Lung (tissue), 12 donors: Measurements from ENCODE around the gene PITX2. TPM values are rescaled to one million over a fixed set of nuclear protein-coding genes. Genes with fewer than 3 reads are reported as not detected.
A peak's percentile ranks its signal among the peaks of the same experiment; 100 is the strongest.

Experiments
- ATAC-seq: fragments of 200-7000 bp; cut with Tn5 transposase; one replicate; pipeline ENCODE4 v1.9.1; 2020; ENCODE audit warnings: moderate number of reproducible peaks; ENCODE audit not compliant: insufficient read depth, low FRiP score
- DNase-seq, 3 donors: peaks; one replicate each; pipeline ENCODE4 v3.0.0-alpha.2; 2013 to 2017
- H3K27ac ChIP-seq, 2 donors: one replicate each; pipeline ENCODE4 v1.5.1; 2013; ENCODE audit warnings: mild to moderate bottlenecking in 2 of 2, moderate library complexity in 2 of 2, control low read depth in 1 of 2, inconsistent platforms in 1 of 2, low read depth in 1 of 2, low read length in 1 of 2
- H3K27me3 ChIP-seq, 3 donors: one replicate each; pipeline ENCODE4 v1.5.1; 2013; ENCODE audit warnings: low read length in 2 of 3; ENCODE audit not compliant: control insufficient read depth in 3 of 3, insufficient read depth in 3 of 3
- H3K36me3 ChIP-seq, 4 donors: one replicate each; pipeline ENCODE4 v1.5.1; 2013; ENCODE audit warnings: low read length in 4 of 4, mild to moderate bottlenecking in 1 of 4, moderate library complexity in 1 of 4; ENCODE audit not compliant: control insufficient read depth in 4 of 4, insufficient read depth in 4 of 4
- H3K4me1 ChIP-seq, 5 donors: one replicate each; pipeline ENCODE4 v1.5.1; 2013; ENCODE audit warnings: low read length in 5 of 5, mild to moderate bottlenecking in 2 of 5, moderate library complexity in 1 of 5; ENCODE audit not compliant: control insufficient read depth in 5 of 5, insufficient read depth in 5 of 5
- H3K4me3 ChIP-seq: one replicate; pipeline ENCODE4 v1.5.1; 2013; ENCODE audit warnings: mild to moderate bottlenecking, control low read depth, moderate library complexity
- H3K9ac ChIP-seq, 2 donors: one replicate each; pipeline ENCODE4 v1.5.1; 2013; ENCODE audit warnings: low read length in 2 of 2, control low read depth in 1 of 2; ENCODE audit not compliant: insufficient read depth in 1 of 2
- H3K9me3 ChIP-seq, 4 donors: one replicate each; pipeline ENCODE4 v1.5.1; 2013; ENCODE audit warnings: low read length in 3 of 4, mild to moderate bottlenecking in 1 of 4, moderate library complexity in 1 of 4; ENCODE audit not compliant: control insufficient read depth in 4 of 4, insufficient read depth in 3 of 4
- CTCF ChIP-seq: IDR thresholded peaks from 2 replicates; pipeline ENCODE4 v1.5.1; 2012; ENCODE audit warnings: mild to moderate bottlenecking; ENCODE audit errors: control extremely low read depth, extremely low read depth
- WGBS, 2 donors: extraction: QIAGEN DNeasy Blood & Tissue Kit; methylation state at CpG; one replicate each; pipeline ENCODE4 v1.1.7; 2013; 5-methylcytosine and 5-hydroxymethylcytosine counted together
- polyA plus RNA-seq, 2 donors: library from polyadenylated mRNA; stranded (reverse); fragments of 200-250 nt; gene quantifications; one replicate each; pipeline ENCODE4 v1.2.1, GENCODE V29; 2013
- total RNA-seq, 2 donors: library from RNA; depleted of rRNA in 1 of 2; stranded (reverse); fragments of >200 nt in 1 of 2; gene quantifications; one replicate each; pipeline ENCODE4 v1.2.1, GENCODE V29; 2014 to 2021
- donor health status: control.
- donor health status: control.
- donor health status: Bipolar disorder and iron deficiency.
- donor health status: healthy.
- donor health status: DM: yes; HTN: yes; CAD: no.

The PITX2 gene
- total and polyA plus RNA-seq, 4 donors: not detected

- WGBS, 2 donors: 8 to 12% methylated on average over 9 of the region's 9 CpGs
- DNase-seq: no peak
- H3K4me3 ChIP-seq: no peak overlapping the region
- no peak for ATAC-seq
- H3K9me3 ChIP-seq: peaks cover 0 to 25% (median 0%) of the 10 kb centered on the region in 4 donors
- H3K9ac ChIP-seq: no peak overlapping the region
- no peak for TF ChIP-seq CTCF
- H3K4me1 ChIP-seq: peaks cover 0 to 23% (median 0%) of the 10 kb centered on the region in 5 donors
- H3K27ac ChIP-seq: no peak overlapping the region
- peaks cover 9 to 99% (median 97%) of the 10 kb centered on the region in 3 donors for H3K27me3 ChIP-seq
- H3K36me3 ChIP-seq: no peaks in the 10 kb centered on the region
Observed at GRCh38 chr4:110625576-110626257, 2.8 kb upstream of the PITX2 start.

GRCh38 chr4:110624904-110625494, 2.1 kb upstream of the PITX2 start:
- H3K9ac ChIP-seq: no peak overlapping the region
- H3K9me3 ChIP-seq: peaks cover 0 to 26% (median 0%) of the 10 kb centered on the region in 4 donors
- no peaks in the 10 kb centered on the region for H3K36me3 ChIP-seq
- WGBS, 2 donors: 13 to 15% methylated on average over 6 of the region's 6 CpGs
- H3K4me1 ChIP-seq: peaks cover 0 to 23% (median 0%) of the 10 kb centered on the region in 5 donors
- ATAC-seq (no peak), DNase-seq (no peak)
- H3K4me3 ChIP-seq: no peak overlapping the region
- no peak overlapping the region for H3K27ac ChIP-seq
- TF ChIP-seq CTCF: no peak
- peaks cover 9 to 99% (median 97%) of the 10 kb centered on the region in 3 donors for H3K27me3 ChIP-seq

GRCh38 chr4:110624398-110624780, 1.5 kb upstream of the PITX2 start:
- DNase-seq: peak in 1 of 3 donors; percentile 19
- ATAC-seq: no peak
- 9 to 11% methylated on average over 3 of the region's 3 CpGs for WGBS, 2 donors
- H3K27ac ChIP-seq: no peak overlapping the region
- H3K9ac ChIP-seq: no peak overlapping the region
- no peaks in the 10 kb centered on the region for H3K36me3 ChIP-seq
- peaks cover 0 to 23% (median 0%) of the 10 kb centered on the region in 4 donors for H3K9me3 ChIP-seq
- H3K4me3 ChIP-seq: no peak overlapping the region
- peaks cover 0 to 23% (median 0%) of the 10 kb centered on the region in 5 donors for H3K4me1 ChIP-seq
- TF ChIP-seq CTCF: no peak
- peaks cover 9 to 99% (median 97%) of the 10 kb centered on the region in 3 donors for H3K27me3 ChIP-seq
